H1 (cell line): ENCODE measurements around the gene PNPLA8. TPM values are rescaled to one million over a fixed set of nuclear protein-coding genes. Genes with fewer than 3 reads are reported as not detected.

Experiments used
- HDAC6 ChIP-seq: IDR thresholded peaks from one replicate; pipeline ENCODE4 v1.7.1; 2012; ENCODE audit warnings: low read depth, mild to moderate bottlenecking, inconsistent platforms, low read length, moderate library complexity
- NRF1 ChIP-seq: IDR thresholded peaks from 2 replicates; pipeline ENCODE4 v1.6.1; 2011; ENCODE audit warnings: mild to moderate bottlenecking, low read depth, low read length, improper control_type of control experiment
- POU5F1 ChIP-seq: IDR thresholded peaks from 2 replicates; pipeline ENCODE4 v1.6.1; 2011; ENCODE audit warnings: low read depth, mild to moderate bottlenecking, low read length, moderate library complexity
- RAD21 ChIP-seq, 2 experiments: IDR thresholded peaks in 1 of 2; conservative IDR thresholded peaks in 1 of 2; 2 replicates each; pipeline ENCODE4 v1.6.1; 2011; ENCODE audit warnings: low read depth in 2 of 2, low read length in 2 of 2, improper control_type of control experiment in 1 of 2, inconsistent platforms in 1 of 2, mild to moderate bottlenecking in 1 of 2, moderate library complexity in 1 of 2
- RNF2 ChIP-seq: fragments of 200-900, 300-1000 bp; sonication (generic); IDR thresholded peaks from 2 replicates; pipeline ENCODE4 v1.7.1; 2016; ENCODE audit warnings: borderline replicate concordance, low read depth, mild to moderate bottlenecking, antibody characterized with exemption, low read length; ENCODE audit not compliant: poor library complexity, severe bottlenecking; ENCODE audit errors: missing control alignments
- SIRT6 ChIP-seq: IDR thresholded peaks from one replicate; pipeline ENCODE4 v1.7.1; 2012; ENCODE audit warnings: low read length, inconsistent platforms
- SIX5 ChIP-seq: IDR thresholded peaks from 2 replicates; pipeline ENCODE4 v1.6.1; 2011; ENCODE audit warnings: mild to moderate bottlenecking, low read depth, low read length
- SP4 ChIP-seq: IDR thresholded peaks from 2 replicates; pipeline ENCODE4 v1.6.1; 2012; ENCODE audit warnings: low read length, inconsistent platforms
- polyA plus RNA-seq, 7 experiments: library from polyadenylated mRNA; depleted of rRNA in 3 of 7; stranded (reverse) in 5 of 7; unstranded in 2 of 7; fragments of >200 nt in 5 of 7; fragments of 200-250 nt in 2 of 7; gene quantifications; 1 replicate in 5 of 7; 2 replicates in 1 of 7; 4 replicates in 1 of 7; pipeline versions ENCODE4 v1.2.1 to v1.2.3, GENCODE V29; 2011 to 2013; ENCODE audit warnings: missing spikeins in 2 of 7, mixed read lengths in 2 of 7
- total RNA-seq: library from RNA; stranded (reverse); fragmentation: NEBNext Ultra II Directional; extraction: Animal tissue kit (Norgen Biotek cat#: 25700); gene quantifications from 2 replicates; pipeline ENCODE4 v1.2.1, GENCODE V29; 2021

Gene PNPLA8
- total and polyA plus RNA-seq, 2 of the 8 experiments (the other 6 are each of a cell fraction or from before 2014, with no cell fraction given), result 3.8 to 11.2 TPM

DNA sequence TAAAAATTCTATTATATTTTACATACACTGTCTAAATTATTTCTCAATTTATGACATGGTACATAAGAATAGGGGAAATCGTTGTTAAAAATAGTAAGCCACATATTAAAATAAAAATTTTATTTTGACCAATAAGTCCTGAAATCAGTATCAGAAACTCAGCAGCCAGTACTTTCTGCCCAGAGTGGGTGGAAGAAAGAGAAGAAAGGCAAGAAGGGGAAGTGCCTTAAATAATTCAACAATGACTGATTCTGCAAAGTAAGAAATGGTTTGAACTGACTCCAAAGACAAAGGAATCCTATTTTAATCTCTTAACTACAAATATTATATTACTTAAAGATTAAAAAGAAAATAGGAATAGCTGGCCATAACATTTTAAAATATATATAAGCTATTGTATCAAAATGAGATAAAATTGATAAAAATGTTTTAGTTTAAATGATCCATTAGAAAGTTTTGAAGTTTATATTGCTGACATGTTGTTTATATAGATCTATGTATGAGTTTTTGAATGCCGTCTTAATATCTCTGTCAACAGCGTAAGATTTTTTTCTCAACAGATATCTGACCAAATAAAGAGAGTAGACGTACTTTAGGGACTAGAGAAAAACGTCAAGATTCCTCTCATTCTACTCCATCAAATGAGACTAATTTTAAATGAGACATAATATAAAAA lies 39.5 kb downstream of the PNPLA8 start (continued):
- TF ChIP-seq RAD21 (IDR thresholded peaks at IDR 0.05 in 1 of 2, conservative IDR thresholded peaks at IDR 0.05 in 1 of 2; ENCODE audit: low read depth in 2 of 2, low read length in 2 of 2) (no peak), RNF2 (no peak), HDAC6 (no peak), POU5F1 (no peak), NRF1 (no peak), SIRT6 (no peak), SIX5 (no peak), SP4 (no peak)
